Activated T-helper 9 cell treated with anti-CD3 and anti-CD28 coated beads, Interleukin-2, amount 50 U/mL, for 16 hours (primary cell): ENCODE data around the gene CLDN2.
"Not testable (repeated sequence)": the region's sequence is repeated elsewhere in the genome, so short reads cannot be mapped to it uniquely, and the experiment has no call there.

Source experiments
- DNase-seq: peaks from one replicate; pipeline ENCODE4 v3.0.0-alpha.2; 2020; ENCODE audit warnings: low read depth

CLDN2 gene

DNA sequence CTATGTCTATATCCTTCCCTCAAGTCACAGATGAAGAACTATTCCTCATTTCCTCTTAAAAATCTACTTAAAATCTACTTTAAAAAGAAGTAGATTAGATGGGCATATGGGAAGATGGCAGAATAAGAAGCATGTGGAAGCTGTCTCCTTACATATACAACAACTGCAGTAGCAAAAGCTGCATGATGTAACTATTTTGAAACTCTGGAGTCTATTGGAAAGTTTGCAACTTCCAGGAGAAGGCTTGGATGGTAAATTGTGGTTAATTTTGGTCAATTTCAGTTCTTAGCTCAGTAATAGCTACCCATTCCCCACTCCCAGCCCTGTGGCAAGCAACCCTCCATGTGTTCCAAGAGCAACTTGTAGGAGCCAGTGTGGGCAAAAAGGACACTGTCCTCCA, 42.9 kb downstream of the CLDN2 start:
- no peak for DNase-seq

GRCh38 chrX:106964290-106964689, 44.1 kb downstream of the CLDN2 start:
- no peak for DNase-seq

- not testable (repeated sequence) for DNase-seq
Measured at GRCh38 chrX:106966547-106966946, 46.3 kb downstream of the CLDN2 start.

GRCh38 chrX:106972896-106973295, 52.7 kb downstream of the CLDN2 start:
- DNase-seq: no peak

GRCh38 chrX:106973433-106974149, 53.4 kb downstream of the CLDN2 start:
- no peak for DNase-seq

- DNase-seq: no peak
Measured at GRCh38 chrX:106976416-106976815, 56.2 kb downstream of the CLDN2 start.
